GM12878 (cell line): ENCODE results near the gene ROR2. TPM values are rescaled to one million over a fixed set of nuclear protein-coding genes. Genes with fewer than 3 reads are reported as not detected.

Experiments used
- ATAC-seq: fragments of 200-7000 bp; cut with Tn5 transposase; 3 replicates; pipeline ENCODE4 v1.9.1; 2020; ENCODE audit warnings: mild to moderate bottlenecking, moderate library complexity
- BruUV-seq: library from RNA; stranded (reverse); fragments of 400-500 nt; replicated peaks from 2 replicates; lab custom pipeline; 2021; lab: Mats Ljungman, UMichigan
- CTCF ChIA-PET: fragments of 300-600 bp; sonication (Branson Sonifier 250); formaldehyde crosslinking; extraction: SDS; loops from one replicate; lab custom pipeline; 2021; ENCODE audit warnings: inconsistent platforms; lab: Yijun Ruan, JAX
- POLR2A ChIA-PET: fragments of 350-600 bp; formaldehyde crosslinking; extraction: SDS; loops from one replicate; lab custom pipeline; 2021; ENCODE audit warnings: inconsistent platforms; lab: Charles Lee
- RAD21 ChIA-PET: fragments of 300-600 bp; sonication (Branson Sonifier 250); formaldehyde crosslinking; loops from one replicate; lab custom pipeline; 2023; ENCODE audit warnings: antibody characterized with exemption; ENCODE audit not compliant: unreplicated experiment; lab: Charles Lee
- SMC1A ChIA-PET: fragments of 300-600 bp; sonication (Branson Sonifier 250); formaldehyde crosslinking; loops from one replicate; lab custom pipeline; 2023; ENCODE audit not compliant: unreplicated experiment, uncharacterized antibody; lab: Charles Lee
- DNase-seq: peaks from one replicate; pipeline ENCODE4 v3.0.0-alpha.2; 2011; ENCODE audit warnings: low read depth, low spot score
- FAIRE-seq: peaks from 3 replicates; lab custom pipeline; 2011; peaks lifted over from hg19 to GRCh38; lab: Jason Lieb, UNC
- H2AFZ ChIP-seq: 2 replicates; pipeline ENCODE4 v1.6.0; 2011; ENCODE audit warnings: low read depth, low read length, control low read depth; ENCODE audit not compliant: control insufficient read depth
- H3K27ac ChIP-seq: 2 replicates; pipeline ENCODE4 v1.5.1; 2011; ENCODE audit warnings: control low read depth; ENCODE audit not compliant: control insufficient read depth, insufficient read depth
- H3K27me3 ChIP-seq, 2 experiments: replicated peaks in 1 of 2; 2 replicates each; pipeline versions ENCODE4 v1.6.0 to v1.6.1; 2011; ENCODE audit warnings: low read length in 1 of 2; ENCODE audit not compliant: control insufficient read depth in 2 of 2, insufficient read depth in 2 of 2
- H3K36me3 ChIP-seq, 2 experiments: 2 replicates each; pipeline ENCODE4 v1.5.1; 2011; ENCODE audit warnings: low read length in 1 of 2; ENCODE audit not compliant: control insufficient read depth in 2 of 2, insufficient read depth in 2 of 2
- H3K4me1 ChIP-seq: 2 replicates; pipeline ENCODE4 v1.6.1; 2011; ENCODE audit warnings: mild to moderate bottlenecking, low read length, moderate library complexity, mixed read lengths; ENCODE audit not compliant: control insufficient read depth, insufficient read depth
- H3K4me2 ChIP-seq: 2 replicates; pipeline ENCODE4 v1.6.0; 2011; ENCODE audit warnings: control low read depth; ENCODE audit not compliant: control insufficient read depth, insufficient read depth
- H3K4me3 ChIP-seq: fragments of 200-600 bp; sonication (generic); 2 replicates; pipeline ENCODE4 v1.5.1; 2016
- H3K79me2 ChIP-seq: 2 replicates; pipeline ENCODE4 v1.6.0; 2011; ENCODE audit warnings: low read length; ENCODE audit not compliant: control insufficient read depth, insufficient read depth
- H3K9ac ChIP-seq: 2 replicates; pipeline ENCODE4 v1.8.0; 2011; ENCODE audit warnings: low read length, control low read depth, mixed read lengths; ENCODE audit not compliant: control insufficient read depth, insufficient read depth
- H3K9me3 ChIP-seq: replicated peaks from 3 replicates; pipeline ENCODE4 v1.5.1; 2011; ENCODE audit warnings: mild to moderate bottlenecking, low read length; ENCODE audit not compliant: control insufficient read depth, insufficient read depth
- H4K20me1 ChIP-seq: 2 replicates; pipeline ENCODE4 v1.6.0; 2011; ENCODE audit not compliant: control insufficient read depth, insufficient read depth
- BACH1 ChIP-seq: fragments of 450-650 bp; IDR thresholded peaks from 2 replicates; pipeline ENCODE4 v1.6.1; 2017; ENCODE audit warnings: mild to moderate bottlenecking, borderline replicate concordance
- CHD2 ChIP-seq: IDR thresholded peaks from 2 replicates; pipeline ENCODE4 v1.6.1; 2011; ENCODE audit warnings: low read depth, low read length, improper control_type of control experiment, borderline replicate concordance
- MYB ChIP-seq: fragments of 150-350 bp; IDR thresholded peaks from 2 replicates; pipeline ENCODE4 v1.6.1; 2014; ENCODE audit warnings: mild to moderate bottlenecking, low read depth, low read length, borderline replicate concordance
- PML ChIP-seq: IDR thresholded peaks from 2 replicates; pipeline ENCODE4 v1.6.1; 2012; ENCODE audit warnings: low read length, inconsistent platforms
- POU2F2 ChIP-seq: IDR thresholded peaks from 3 replicates; pipeline ENCODE4 v1.6.1; 2011; ENCODE audit warnings: low read depth, mild to moderate bottlenecking, low read length, borderline replicate concordance
- PRDM15 ChIP-seq: fragments of 450-650 bp; formaldehyde crosslinking; IDR thresholded peaks from 2 replicates; pipeline ENCODE4 v1.4.0; 2020; ENCODE audit warnings: mild to moderate bottlenecking, moderate library complexity
- RCOR1 ChIP-seq: conservative IDR thresholded peaks from 2 replicates; pipeline ENCODE4 v1.6.1; 2012; ENCODE audit warnings: low read depth, low read length, improper control_type of control experiment
- SMARCA5 ChIP-seq: fragments of 450-650 bp; IDR thresholded peaks from 2 replicates; pipeline ENCODE4 v1.6.1; 2017; ENCODE audit warnings: mild to moderate bottlenecking
- SP1 ChIP-seq: IDR thresholded peaks from one replicate; pipeline ENCODE4 v1.6.1; 2011; ENCODE audit warnings: low read depth, low read length
- SUZ12 ChIP-seq: fragments of 200-600 bp; sonication (generic); IDR thresholded peaks from one replicate; pipeline ENCODE4 v1.6.1; 2018; ENCODE audit warnings: antibody characterized with exemption, mild to moderate bottlenecking; ENCODE audit not compliant: unreplicated experiment
- in situ Hi-C: fragments of 300-500 bp; cut with MboI; formaldehyde crosslinking; loops from 9 replicates; pipeline ENCODE4 v1.14.3; 2018; ENCODE audit warnings: mixed read lengths
- intact Hi-C: fragments of 100-400 bp; cut with micrococcal nuclease; formaldehyde crosslinking; loops from one replicate; pipeline ENCODE4 v1.14.2; 2022; ENCODE audit not compliant: unreplicated experiment
- polyA plus RNA-seq, 11 experiments: library from polyadenylated mRNA; depleted of rRNA in 4 of 11; unstranded in 6 of 11; stranded (reverse) in 5 of 11; fragments of >200 nt; fragmentation: Nextera tagmentation in 4 of 11; fragmentation: Illumina TruSeq in 1 of 11; extraction: Ambion mirVana in 4 of 11; extraction: Trizol in 1 of 11; gene quantifications; 1 replicate in 1 of 11; 2 replicates in 10 of 11; pipeline versions ENCODE4 v1.2.1 to v1.2.3, GENCODE V29; 2011 to 2016; ENCODE audit warnings: inconsistent platforms in 2 of 11, missing spikeins in 2 of 11, low read depth in 1 of 11
- total RNA-seq, 4 experiments: library from RNA; depleted of rRNA in 3 of 4; stranded (reverse); fragments of >200 nt in 3 of 4; fragmentation: Illumina TruSeq in 1 of 4; extraction: Trizol in 1 of 4; gene quantifications; 2 replicates each; pipeline versions ENCODE4 v1.2.1 to v1.2.3, GENCODE V29; 2013 to 2021
- TF ChIP-seq, protein P1 (sequence below): fragments of 450-650 bp; formaldehyde crosslinking; IDR thresholded peaks from 2 replicates; pipeline ENCODE4 v1.4.0; 2022; ENCODE audit warnings: mild to moderate bottlenecking, moderate library complexity
- TF ChIP-seq, protein P2 (sequence below): fragments of 450-650 bp; IDR thresholded peaks from 2 replicates; pipeline ENCODE4 v1.6.1; 2014; ENCODE audit warnings: mild to moderate bottlenecking

Gene ROR2
- total and polyA plus RNA-seq, 10 of the 15 experiments (the other 5 are each of a cell fraction or from before 2014, with no cell fraction given) = 0.03 to 0.05 TPM; not detected in 8

GRCh38 chr9:91744114-91744513 lies 205.9 kb downstream of the ROR2 start (continued):
- TF ChIP-seq CHD2 (no peak), BACH1 (no peak), MYB (no peak), PML (no peak), SMARCA5 (no peak), SUZ12 (no peak)
- TF ChIP-seq, protein P1, sequence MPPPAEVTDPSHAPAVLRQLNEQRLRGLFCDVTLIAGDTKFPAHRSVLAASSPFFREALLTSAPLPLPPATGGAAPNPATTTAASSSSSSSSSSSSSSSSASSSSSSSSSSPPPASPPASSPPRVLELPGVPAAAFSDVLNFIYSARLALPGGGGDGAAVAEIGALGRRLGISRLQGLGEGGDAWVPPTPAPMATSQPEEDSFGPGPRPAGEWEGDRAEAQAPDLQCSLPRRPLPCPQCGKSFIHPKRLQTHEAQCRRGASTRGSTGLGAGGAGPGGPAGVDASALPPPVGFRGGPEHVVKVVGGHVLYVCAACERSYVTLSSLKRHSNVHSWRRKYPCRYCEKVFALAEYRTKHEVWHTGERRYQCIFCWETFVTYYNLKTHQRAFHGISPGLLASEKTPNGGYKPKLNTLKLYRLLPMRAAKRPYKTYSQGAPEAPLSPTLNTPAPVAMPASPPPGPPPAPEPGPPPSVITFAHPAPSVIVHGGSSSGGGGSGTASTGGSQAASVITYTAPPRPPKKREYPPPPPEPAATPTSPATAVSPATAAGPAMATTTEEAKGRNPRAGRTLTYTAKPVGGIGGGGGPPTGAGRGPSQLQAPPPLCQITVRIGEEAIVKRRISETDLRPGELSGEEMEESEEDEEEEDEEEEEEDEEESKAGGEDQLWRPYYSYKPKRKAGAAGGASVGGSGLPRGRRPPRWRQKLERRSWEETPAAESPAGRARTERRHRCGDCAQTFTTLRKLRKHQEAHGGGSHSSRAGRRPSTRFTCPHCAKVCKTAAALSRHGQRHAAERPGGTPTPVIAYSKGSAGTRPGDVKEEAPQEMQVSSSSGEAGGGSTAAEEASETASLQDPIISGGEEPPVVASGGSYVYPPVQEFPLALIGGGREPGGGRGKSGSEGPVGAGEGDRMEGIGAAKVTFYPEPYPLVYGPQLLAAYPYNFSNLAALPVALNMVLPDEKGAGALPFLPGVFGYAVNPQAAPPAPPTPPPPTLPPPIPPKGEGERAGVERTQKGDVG (CRISPR knock-in tag) = no peak

GRCh38 chr9:91741522-91741921 lies 208.5 kb downstream of the ROR2 start:
- in situ Hi-C loops = no loop called here
- Histone ChIP-seq H3K9ac (no peak overlapping the region), H3K4me2 (no peak overlapping the region), H4K20me1 (no peaks in the 10 kb centered on the region), H3K9me3 (no peaks in the 10 kb centered on the region), H3K27me3 (peaks cover 0 to 3% of the 10 kb centered on the region in 2 experiments; a peak in 2 of 4 replicates), H3K4me1 (no peaks in the 10 kb centered on the region), H3K79me2 (no peaks in the 10 kb centered on the region), H3K36me3 (no peaks in the 10 kb centered on the region), H3K4me3 (no peak overlapping the region), H3K27ac (no peak overlapping the region), H2AFZ (no peak overlapping the region)
- BruUV-seq = no TSS peak
- TF ChIP-seq POU2F2 (no peak), PRDM15 (CRISPR knock-in tag) (no peak), SP1 (no peak), RCOR1 (no peak), SMARCA5 (no peak)
- TF ChIP-seq, protein P2, sequence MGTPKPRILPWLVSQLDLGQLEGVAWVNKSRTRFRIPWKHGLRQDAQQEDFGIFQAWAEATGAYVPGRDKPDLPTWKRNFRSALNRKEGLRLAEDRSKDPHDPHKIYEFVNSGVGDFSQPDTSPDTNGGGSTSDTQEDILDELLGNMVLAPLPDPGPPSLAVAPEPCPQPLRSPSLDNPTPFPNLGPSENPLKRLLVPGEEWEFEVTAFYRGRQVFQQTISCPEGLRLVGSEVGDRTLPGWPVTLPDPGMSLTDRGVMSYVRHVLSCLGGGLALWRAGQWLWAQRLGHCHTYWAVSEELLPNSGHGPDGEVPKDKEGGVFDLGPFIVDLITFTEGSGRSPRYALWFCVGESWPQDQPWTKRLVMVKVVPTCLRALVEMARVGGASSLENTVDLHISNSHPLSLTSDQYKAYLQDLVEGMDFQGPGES = no peak
- ChIA-PET CTCF (interaction anchor here (1.2 to 2.4 kb wide), 2 partner anchors 14 to 17 kb away, joined by 3 to 6 read pairs; no protein-coding TSS in a partner anchor), POLR2A (no interaction called here), SMC1A (no interaction called here), RAD21 (no interaction called here)
- no peak for FAIRE-seq
- no peak for ATAC-seq
- DNase-seq = no peak
- intact Hi-C loops = no loop called here
